GM21529 (cell line): Measurements from ENCODE around the gene VEPH1.

Experiments used
- ATAC-seq: cut with Tn5 transposase; IDR thresholded peaks from one replicate; pipeline ENCODE4 v1.9.1; 2021; ENCODE audit not compliant: unreplicated experiment

Gene VEPH1

GRCh38 chr3:157502916-157503595 is at the start of gene VEPH1:
Gene VEPH1, minus strand, starts transcription at chr3:157503416. Its CDS starts 8,067 bp downstream, at chr3:157495349.
- no peak for ATAC-seq

GRCh38 chr3:157551961-157552360 is 48.7 kb upstream of the VEPH1 start:
- peak; percentile 51 for ATAC-seq

DNA sequence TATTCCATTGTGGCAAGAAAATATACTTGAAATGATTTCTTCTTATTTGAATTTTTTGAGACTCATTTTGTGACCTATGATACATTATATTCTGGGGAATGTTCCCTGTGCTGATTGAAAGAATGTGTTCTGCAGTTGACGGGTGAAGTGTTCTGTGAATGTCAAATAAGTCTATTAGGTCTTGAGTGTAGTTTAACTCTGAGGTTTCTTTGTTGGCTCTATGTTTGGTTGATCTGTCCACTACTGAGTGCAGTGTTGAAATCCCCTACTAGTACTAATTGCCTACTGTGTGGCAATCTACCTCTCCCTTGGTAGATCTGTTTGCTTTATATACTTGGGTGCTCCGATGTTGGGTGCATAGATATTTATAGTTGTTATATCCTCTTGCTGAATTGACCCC is 46.3 kb upstream of the VEPH1 start:
- ATAC-seq = no peak

- no peak for ATAC-seq
These were observed 41.4 kb upstream of the VEPH1 start for GRCh38 chr3:157544501-157545130.

DNA sequence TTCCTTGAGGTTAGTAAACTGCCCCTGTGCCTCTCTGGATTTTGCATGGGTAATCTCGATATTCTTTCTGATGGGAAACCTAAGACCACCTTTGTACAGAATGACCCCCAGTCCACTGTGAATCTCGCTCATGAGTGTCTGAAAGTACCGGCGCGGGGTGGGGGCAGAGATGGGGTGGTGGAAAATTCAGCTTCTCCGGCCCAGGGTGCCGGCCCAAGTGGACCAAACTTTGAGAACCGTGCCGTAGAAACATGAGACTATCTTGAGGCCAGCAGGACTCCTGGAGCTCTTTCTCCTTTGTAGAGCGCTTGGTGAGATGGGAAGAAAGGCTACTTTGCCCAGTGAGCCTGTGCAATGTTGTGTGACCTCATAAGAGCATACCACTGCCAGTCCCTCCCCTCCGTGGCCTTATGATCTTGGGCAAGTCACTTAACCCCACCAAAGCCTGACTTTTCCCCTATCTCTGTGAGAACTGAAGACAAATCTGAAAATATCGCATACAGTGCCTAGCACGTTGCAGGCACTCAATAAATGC is 40.4 kb upstream of the VEPH1 start:
- ATAC-seq = no peak

GRCh38 chr3:157542711-157543500 is 39.7 kb upstream of the VEPH1 start:
- ATAC-seq = no peak

- no peak for ATAC-seq
These were observed 38.5 kb upstream of the VEPH1 start for GRCh38 chr3:157541506-157542236.

- no peak for ATAC-seq
These were observed 37.4 kb upstream of the VEPH1 start for GRCh38 chr3:157540656-157541055.

GRCh38 chr3:157535667-157536066 is 32.5 kb upstream of the VEPH1 start:
- no peak for ATAC-seq

DNA sequence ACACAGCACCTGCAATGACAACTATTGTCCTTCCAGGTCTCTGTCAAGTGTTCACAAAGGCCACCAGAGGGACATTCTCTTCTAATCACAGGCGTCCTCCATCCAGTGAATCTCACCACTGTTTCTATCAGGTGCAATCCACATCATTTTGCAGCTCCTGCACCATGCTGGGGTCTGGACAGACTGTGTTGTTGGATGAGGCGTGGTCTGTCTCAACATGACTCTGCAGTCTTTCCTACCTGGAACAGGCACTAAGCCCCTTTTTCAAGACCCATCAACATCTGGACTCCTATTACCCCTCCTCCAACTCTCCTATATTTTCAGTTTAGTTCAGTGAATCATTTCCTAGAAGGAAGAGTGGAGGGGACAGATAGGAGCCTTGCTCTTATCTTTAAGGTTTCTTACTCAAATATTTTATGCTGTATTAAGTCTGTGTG is 31.5 kb upstream of the VEPH1 start:
- ATAC-seq = no peak

DNA sequence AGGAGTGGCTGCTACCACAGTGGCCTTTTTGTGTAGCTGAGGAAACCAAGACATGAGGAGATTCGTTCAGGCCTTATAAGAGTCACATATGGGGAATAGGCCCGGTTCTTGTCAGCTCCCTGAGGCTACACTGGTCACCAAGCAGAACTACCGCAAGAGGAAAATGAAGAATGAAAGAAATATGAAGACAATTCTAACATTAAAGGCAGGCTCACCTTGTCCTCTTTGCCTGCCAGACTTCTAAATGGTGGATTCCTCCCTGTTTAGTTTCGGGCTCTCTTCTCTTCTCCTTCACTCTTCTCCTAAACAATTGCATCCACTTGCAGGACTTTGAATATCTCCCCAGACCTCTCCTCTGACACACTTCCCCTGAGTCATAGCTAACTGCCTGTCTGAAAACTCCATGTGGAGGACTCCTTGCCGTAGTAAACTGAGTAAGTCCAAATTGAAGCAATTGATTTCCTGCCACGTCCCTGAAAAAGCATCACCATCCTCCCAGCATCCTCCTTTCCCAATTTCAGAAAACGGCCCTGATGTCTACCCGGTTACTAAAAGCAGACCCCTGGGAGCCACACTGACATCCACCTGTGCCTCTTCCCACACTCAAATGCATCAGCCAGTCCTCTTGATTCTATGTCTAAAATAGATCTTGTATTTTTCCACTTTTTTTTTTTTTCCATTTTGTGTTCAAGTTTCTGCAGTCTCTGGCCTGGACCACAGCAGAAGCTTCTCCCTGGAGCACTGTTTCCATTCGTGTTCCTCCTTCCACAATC is 30.3 kb upstream of the VEPH1 start:
- no peak for ATAC-seq

DNA sequence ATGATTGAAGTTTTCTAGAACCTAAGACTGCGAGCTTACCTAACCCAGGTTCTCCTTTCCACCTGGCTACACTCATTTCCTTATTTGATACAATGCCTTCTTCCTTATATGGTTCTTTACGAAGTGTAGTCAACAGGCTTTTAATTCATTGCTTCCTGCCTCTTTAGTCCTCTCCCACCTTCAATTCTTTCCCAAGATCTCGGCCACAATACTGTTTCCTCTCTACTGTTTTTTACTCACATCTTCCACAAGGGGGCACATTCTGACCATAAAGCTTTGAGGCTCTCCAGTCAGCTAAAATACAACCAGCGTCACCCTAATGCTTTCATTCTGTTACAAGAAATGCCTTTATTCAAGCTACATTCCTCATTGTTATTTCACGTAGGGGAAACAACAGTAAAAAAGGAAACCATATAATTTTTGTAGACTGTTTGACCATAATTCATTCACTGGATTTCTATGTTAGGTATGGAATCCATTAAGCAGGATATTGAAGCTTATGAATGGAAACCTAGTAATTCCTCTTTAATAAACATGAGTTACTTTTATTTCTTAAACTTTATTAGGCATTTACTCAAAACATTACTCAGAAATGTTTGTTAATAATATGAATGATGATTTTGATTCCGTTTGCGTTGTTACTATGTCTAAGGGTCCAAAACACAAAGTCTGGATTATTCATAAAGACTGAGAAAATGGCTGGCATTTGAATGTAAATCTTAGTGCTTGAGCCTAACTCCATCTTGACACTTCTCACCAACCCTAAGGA is 29.5 kb upstream of the VEPH1 start:
- peak; percentile 88 for ATAC-seq

DNA sequence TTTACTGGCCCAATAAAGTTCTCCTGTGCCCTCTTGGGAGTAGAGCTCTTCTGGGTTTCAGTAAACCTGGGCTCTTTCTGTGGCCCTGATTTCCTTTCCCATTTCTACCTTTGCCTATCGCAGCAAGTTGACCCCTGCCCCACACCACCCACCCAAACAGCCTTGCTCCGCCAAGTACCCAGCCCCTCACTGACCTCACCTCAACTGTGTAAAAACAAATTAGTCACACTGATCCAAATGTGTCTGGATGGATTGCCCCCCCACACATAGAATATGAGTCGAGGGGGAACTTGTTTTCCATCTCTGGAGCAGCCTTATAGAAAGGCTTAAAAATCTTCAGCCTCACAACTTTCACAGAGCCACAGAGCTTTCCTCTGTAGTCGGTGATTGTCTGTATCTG is 28.6 kb upstream of the VEPH1 start:
- ATAC-seq = no peak

GRCh38 chr3:157531301-157531660 is 28.1 kb upstream of the VEPH1 start:
- ATAC-seq = no peak

DNA sequence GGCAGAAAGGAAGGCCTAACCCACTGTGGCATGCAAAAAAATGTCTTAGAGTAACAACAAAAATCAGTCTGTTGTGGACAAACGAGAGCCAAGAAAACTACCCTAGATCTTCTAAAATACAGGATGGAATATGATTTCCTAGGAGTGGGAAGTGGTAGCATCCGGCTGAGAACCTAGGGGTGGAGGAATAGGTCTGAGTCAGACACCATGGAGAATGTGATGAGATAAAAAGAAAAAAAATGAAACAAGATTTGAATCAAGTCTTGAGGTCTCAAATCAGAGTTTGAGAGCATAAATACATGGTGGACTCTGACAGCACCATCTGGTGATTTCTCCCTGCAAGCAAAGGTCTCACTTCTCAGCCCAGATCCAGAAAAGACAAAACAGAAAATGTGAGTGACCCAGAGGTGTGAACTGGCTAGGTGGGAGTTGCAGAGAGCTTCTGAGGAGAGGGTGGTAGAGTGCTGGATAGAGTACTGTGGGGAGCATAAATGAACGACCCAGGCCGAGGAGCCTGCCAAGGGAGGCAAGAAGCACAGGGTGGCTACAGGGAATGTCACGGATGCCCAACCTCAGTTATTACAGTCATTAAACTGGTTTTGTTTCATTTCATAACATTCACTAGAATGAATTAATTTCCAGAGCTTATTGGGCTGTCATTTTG is 27.6 kb upstream of the VEPH1 start:
- no peak for ATAC-seq

DNA sequence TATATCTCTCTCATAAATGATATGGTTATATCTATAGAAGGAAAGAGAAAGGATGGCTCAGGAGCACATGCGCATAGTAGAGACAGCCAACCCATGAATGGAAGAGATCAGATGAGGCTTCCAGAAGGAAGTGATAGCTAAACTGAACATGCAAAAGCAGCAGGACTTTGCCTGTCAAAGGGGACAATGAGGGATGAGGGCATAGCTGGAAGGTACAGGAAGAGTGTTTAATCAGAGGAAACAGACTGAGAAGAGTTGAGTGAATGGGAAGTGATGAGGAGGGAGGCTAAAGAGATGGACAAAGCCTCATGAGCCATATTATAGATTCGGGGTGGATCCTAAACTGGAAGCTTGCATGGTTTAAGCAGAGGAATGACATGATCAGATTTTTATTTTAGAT is 26.5 kb upstream of the VEPH1 start:
- no peak for ATAC-seq

DNA sequence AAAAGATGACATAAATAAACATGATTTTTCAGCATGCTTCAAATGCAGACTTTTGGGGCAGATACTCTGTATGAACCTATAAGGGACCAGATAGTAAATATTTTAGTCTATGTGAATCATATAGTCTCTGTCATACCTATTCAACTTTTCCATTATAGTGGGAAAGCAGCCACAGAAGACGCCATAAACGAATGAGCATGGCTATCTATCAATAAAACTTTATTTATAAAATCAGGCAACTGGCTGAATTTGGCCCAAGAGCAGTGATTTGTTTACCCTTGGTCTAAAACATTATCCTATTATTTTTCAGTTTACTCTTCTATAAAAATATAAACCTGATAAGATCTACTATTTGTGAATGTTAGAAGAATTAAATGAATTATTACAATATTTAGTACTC is 25.9 kb upstream of the VEPH1 start:
- no peak for ATAC-seq

DNA sequence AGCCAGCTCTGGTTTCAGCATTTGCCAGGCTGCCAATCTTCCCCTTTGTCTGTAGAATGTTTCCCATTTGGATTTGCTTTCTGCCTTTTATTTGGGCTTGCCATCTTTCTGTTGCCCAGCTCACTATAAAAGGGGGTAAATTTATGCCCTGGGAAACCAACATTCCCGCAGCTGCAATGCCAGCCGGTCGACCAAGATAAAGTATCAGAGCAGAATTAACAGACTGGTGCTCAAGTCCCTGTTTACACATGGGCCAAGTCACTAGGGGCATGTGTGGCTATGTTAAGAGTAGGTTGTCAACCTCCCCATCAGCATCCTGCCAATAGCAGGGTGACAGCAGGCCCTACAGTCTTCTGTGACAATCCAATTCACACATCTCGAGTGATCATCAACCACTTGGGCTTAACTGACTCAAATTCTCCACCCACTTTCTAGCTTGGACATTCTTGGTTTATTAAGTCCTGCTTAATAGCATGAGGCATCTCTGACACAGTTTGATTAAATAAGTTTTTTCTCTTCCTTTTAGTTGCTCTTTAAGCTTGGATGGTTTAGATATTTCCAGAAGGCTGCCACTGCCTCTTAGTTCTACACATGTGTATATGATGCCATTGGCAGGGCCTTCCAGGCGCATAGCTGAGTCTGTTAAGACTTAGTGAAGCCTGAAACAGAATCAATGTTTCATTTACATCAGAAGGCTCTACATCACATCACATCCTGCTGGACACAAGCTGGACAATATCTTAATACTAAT is 24.1 kb upstream of the VEPH1 start:
- no peak for ATAC-seq
